K562 (cell line): ENCODE measurements around the gene FOXO3. TPM values are rescaled to one million over a fixed set of nuclear protein-coding genes. Genes with fewer than 3 reads are reported as not detected.

ENCODE experiments used
- ATAC-seq: fragments of 200-7000 bp; cut with Tn5 transposase; 3 replicates; pipeline ENCODE4 v1.9.1; 2020; ENCODE audit warnings: moderate library complexity
- BruUV-seq: library from RNA; stranded (reverse); fragments of 400-500 nt; replicated peaks from 2 replicates; lab custom pipeline; 2021; lab: Mats Ljungman, UMichigan
- CTCF ChIA-PET: fragments of 300-600 bp; formaldehyde crosslinking; extraction: SDS; loops from one replicate; lab custom pipeline; 2021; ENCODE audit warnings: low intra/inter-chr PET ratio; lab: Yijun Ruan, JAX
- POLR2A ChIA-PET: fragments of 300-600, 350-650 bp; sonication (Branson Sonifier 250); formaldehyde crosslinking; extraction: SDS; loops from one replicate; lab custom pipeline; 2021; ENCODE audit warnings: antibody characterized with exemption, inconsistent platforms; lab: Yijun Ruan, JAX
- DNase-seq, 4 experiments: peaks; one replicate each; pipeline versions ENCODE4 v3.0.0 to v3.0.0-alpha.2; 2011 to 2018; ENCODE audit warnings: low spot score in 3 of 4, mixed read lengths in 3 of 4; ENCODE audit errors: extremely low read depth in 1 of 4
- FAIRE-seq: peaks from 2 replicates; lab custom pipeline; 2011; peaks lifted over from hg19 to GRCh38; lab: Jason Lieb, UNC
- H2AFZ ChIP-seq: 2 replicates; pipeline ENCODE4 v1.6.0; 2011; ENCODE audit warnings: low read depth, low read length, control low read depth, inconsistent platforms
- H3K27ac ChIP-seq: fragments of 200-600 bp; 3 replicates; pipeline ENCODE4 v1.8.0; 2011; ENCODE audit warnings: low read depth, mild to moderate bottlenecking, control low read depth, inconsistent platforms, low read length, moderate library complexity, mixed read lengths; ENCODE audit errors: extremely low read depth
- H3K27me3 ChIP-seq, 2 experiments: fragments of 300-600 bp in 1 of 2; 2 replicates in 1 of 2; 3 replicates in 1 of 2; pipeline versions ENCODE4 v1.6.0 to v1.8.0; 2011; ENCODE audit warnings: inconsistent platforms in 2 of 2, low read length in 2 of 2, mild to moderate bottlenecking in 1 of 2, mixed read lengths in 1 of 2, moderate library complexity in 1 of 2; ENCODE audit not compliant: control insufficient read depth in 2 of 2, insufficient read depth in 2 of 2
- H3K36me3 ChIP-seq: fragments of 300-600 bp; 3 replicates; pipeline ENCODE4 v1.8.0; 2011; ENCODE audit warnings: mild to moderate bottlenecking, low read length, inconsistent platforms; ENCODE audit not compliant: control insufficient read depth, insufficient read depth
- H3K4me1 ChIP-seq, 2 experiments: fragments of 200-600 bp in 1 of 2; replicated peaks in 1 of 2; 2 replicates in 1 of 2; 3 replicates in 1 of 2; pipeline versions ENCODE4 v1.5.1 to v1.8.0; 2011; ENCODE audit warnings: inconsistent platforms in 2 of 2, low read length in 2 of 2, mild to moderate bottlenecking in 1 of 2, mixed read lengths in 1 of 2, moderate library complexity in 1 of 2; ENCODE audit not compliant: control insufficient read depth in 2 of 2, insufficient read depth in 2 of 2
- H3K4me2 ChIP-seq: 2 replicates; pipeline ENCODE4 v1.6.1; 2011; ENCODE audit warnings: low read length, control low read depth, inconsistent platforms, mixed read lengths; ENCODE audit not compliant: insufficient read depth
- H3K4me3 ChIP-seq: fragments of 200-600 bp; sonication (generic), shearing (Covaris generic); 2 replicates; pipeline ENCODE4 v1.5.1; 2016; ENCODE audit warnings: control low read depth, inconsistent platforms
- H3K79me2 ChIP-seq: fragments of 200-600 bp; 3 replicates; pipeline ENCODE4 v1.8.0; 2011; ENCODE audit warnings: low read length, inconsistent platforms; ENCODE audit not compliant: control insufficient read depth, insufficient read depth
- H3K9ac ChIP-seq, 2 experiments: 2 replicates each; pipeline versions ENCODE4 v1.6.0 to v1.6.1; 2011; ENCODE audit warnings: low read depth in 2 of 2, low read length in 2 of 2, control low read depth in 1 of 2, inconsistent platforms in 1 of 2, mild to moderate bottlenecking in 1 of 2, mixed read lengths in 1 of 2; ENCODE audit not compliant: insufficient read depth in 1 of 2
- H3K9me1 ChIP-seq: one replicate; pipeline ENCODE4 v1.6.0; 2011; ENCODE audit warnings: inconsistent platforms, mild to moderate bottlenecking, low read length, moderate library complexity; ENCODE audit not compliant: control insufficient read depth, insufficient read depth
- H3K9me3 ChIP-seq: replicated peaks from 2 replicates; pipeline ENCODE4 v1.5.1; 2011; ENCODE audit warnings: low read depth, low read length, inconsistent platforms; ENCODE audit not compliant: control insufficient read depth, insufficient read depth
- H4K20me1 ChIP-seq: replicated peaks from 2 replicates; pipeline ENCODE4 v1.6.1; 2011; ENCODE audit warnings: low read length, inconsistent platforms, mixed read lengths; ENCODE audit not compliant: control insufficient read depth, insufficient read depth
- CREB1 ChIP-seq, 2 experiments: sonication (generic) in 1 of 2; formaldehyde crosslinking in 1 of 2; IDR thresholded peaks; 2 replicates each; pipeline versions ENCODE4 v1.6.1 to v1.8.0; 2012 to 2022; ENCODE audit warnings: inconsistent platforms in 1 of 2, mild to moderate bottlenecking in 1 of 2, missing genetic modification reagents in 1 of 2, moderate library complexity in 1 of 2
- ERF ChIP-seq: fragments of 450-650 bp; formaldehyde crosslinking; IDR thresholded peaks from 2 replicates; pipeline ENCODE4 v1.4.0; 2020; ENCODE audit warnings: mild to moderate bottlenecking, mixed read lengths
- MYBL2 ChIP-seq, 2 experiments: fragments of 450-650 bp in 1 of 2; sonication (generic) in 1 of 2; formaldehyde crosslinking in 1 of 2; IDR thresholded peaks; 2 replicates each; pipeline versions ENCODE4 v1.6.1 to v1.8.1; 2017 to 2022; ENCODE audit warnings: borderline replicate concordance in 1 of 2, inconsistent platforms in 1 of 2, low read depth in 1 of 2, mild to moderate bottlenecking in 1 of 2, missing genetic modification reagents in 1 of 2, moderate library complexity in 1 of 2
- PHB ChIP-seq: fragments of 250-450 bp; sonication (Bioruptor Pico); IDR thresholded peaks from 2 replicates; pipeline ENCODE4 v1.5.0; 2021
- PHF8 ChIP-seq: fragments of 200-600 bp; sonication (generic); IDR thresholded peaks from 2 replicates; pipeline ENCODE4 v1.6.1; 2012; ENCODE audit warnings: mixed run types, mild to moderate bottlenecking, inconsistent platforms, low read length, moderate library complexity, borderline replicate concordance
- POLR2A ChIP-seq: fragments of 450-650 bp; conservative IDR thresholded peaks from 2 replicates; pipeline ENCODE4 v1.6.1; 2016
- PTBP1 ChIP-seq: fragments of 200-400 bp; formaldehyde crosslinking; IDR thresholded peaks from 2 replicates; pipeline ENCODE4 v1.6.1; 2017; ENCODE audit warnings: low read depth, low read length
- PTTG1 ChIP-seq: fragments of 450-650 bp; IDR thresholded peaks from 2 replicates; pipeline ENCODE4 v1.6.1; 2016; ENCODE audit warnings: low read depth, mild to moderate bottlenecking, missing genetic modification characterization, missing compliant biosample characterization
- TCFL5 ChIP-seq: fragments of 250-450 bp; sonication (Bioruptor Pico); conservative IDR thresholded peaks from 2 replicates; pipeline ENCODE4 v1.6.1; 2021; ENCODE audit warnings: mild to moderate bottlenecking, moderate library complexity, matching md5 sums
- ZNF224 ChIP-seq: sonication (generic); formaldehyde crosslinking; IDR thresholded peaks from 2 replicates; pipeline ENCODE4 v1.8.0; 2022; ENCODE audit warnings: mild to moderate bottlenecking, missing genetic modification reagents
- ZNF77 ChIP-seq: fragments of 250-450 bp; sonication (Bioruptor Pico); IDR thresholded peaks from 2 replicates; pipeline ENCODE4 v1.5.0; 2020
- WGBS: fragments of 100-300 bp; shearing (Covaris generic); methylation state at CpG from one replicate; pipeline ENCODE4 v1.1.6; 2016; ENCODE audit warnings: low coverage, mixed read lengths; ENCODE audit not compliant: insufficient coverage; ENCODE audit errors: missing lambda C conversion rate; 5-methylcytosine and 5-hydroxymethylcytosine counted together
- in situ Hi-C: fragments of 300-500 bp; cut with MboI; formaldehyde crosslinking; loops from 4 replicates; pipeline ENCODE4 v1.15.0; 2018; ENCODE audit warnings: inconsistent platforms, mixed read lengths
- intact Hi-C: fragments of 100-400 bp; cut with micrococcal nuclease; formaldehyde crosslinking; loops from 2 replicates; pipeline ENCODE4 v1.14.2; 2022
- polyA plus RNA-seq, 8 experiments: library from polyadenylated mRNA; depleted of rRNA in 4 of 8; stranded (reverse) in 5 of 8; unstranded in 3 of 8; fragments of >200 nt; fragmentation: Nextera tagmentation in 2 of 8; fragmentation: Illumina TruSeq in 1 of 8; extraction: Ambion mirVana in 2 of 8; extraction: Trizol in 1 of 8; gene quantifications; 2 replicates each; pipeline versions ENCODE4 v1.2.1 to v1.2.3, GENCODE V29; 2011 to 2014; ENCODE audit warnings: inconsistent platforms in 1 of 8, missing spikeins in 1 of 8
- total RNA-seq, 7 experiments: library from RNA; depleted of rRNA in 6 of 7; stranded (reverse); fragments of >200 nt in 6 of 7; fragmentation: Illumina TruSeq in 2 of 7; extraction: Trizol in 2 of 7; gene quantifications; 2 replicates each; pipeline versions ENCODE4 v1.2.1 to v1.2.3, GENCODE V29; 2011 to 2021; ENCODE audit warnings: low replicate concordance in 1 of 7
- TF ChIP-seq, protein P1 (sequence below), 2 experiments: IDR thresholded peaks in 1 of 2; conservative IDR thresholded peaks in 1 of 2; 2 replicates each; pipeline ENCODE4 v1.6.1; 2016; ENCODE audit warnings: low read depth in 2 of 2, mild to moderate bottlenecking in 1 of 2, missing compliant biosample characterization in 1 of 2, missing genetic modification characterization in 1 of 2, moderate library complexity in 1 of 2

Gene FOXO3
- total and polyA plus RNA-seq, 9 of the 15 experiments (the other 6 are each of a cell fraction or from before 2014, with no cell fraction given): 3.0 to 14.6 (median 6.0) TPM

DNA sequence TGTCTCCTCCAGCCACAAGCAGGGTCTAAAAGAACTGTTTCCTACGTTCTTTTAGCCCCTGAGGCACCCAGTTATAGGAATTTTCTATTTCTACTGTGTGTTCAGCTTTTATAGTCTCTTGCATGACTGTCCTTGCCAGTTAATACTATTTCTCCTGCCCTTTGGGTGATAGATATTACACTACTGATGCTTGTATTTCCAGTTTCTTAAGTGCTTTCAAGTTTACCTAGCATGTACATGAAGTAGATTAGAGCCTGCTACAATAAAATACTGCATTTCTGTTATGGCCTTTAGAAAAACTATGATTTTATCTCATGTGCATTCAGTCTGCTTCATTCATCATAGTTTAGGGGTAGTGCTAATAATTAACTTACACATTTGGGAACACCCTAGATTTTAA lies 89.6 kb downstream of the FOXO3 start:
- ChIA-PET POLR2A (interaction anchor here (1.1 kb wide), 1 partner anchor 11 kb away, joined by 3 read pairs; no protein-coding TSS in a partner anchor), CTCF (no interaction called here)
- no peak overlapping the region for H3K4me2 ChIP-seq
- intact Hi-C loops (no loop called here), in situ Hi-C loops (no loop called here)
- no peak for ATAC-seq
- BruUV-seq: no TSS peak
- no peaks in the 10 kb centered on the region for H3K9me3 ChIP-seq
- H3K27ac ChIP-seq: no peak overlapping the region
- DNase-seq: no peak
- TF ChIP-seq CREB1 (IDR thresholded peaks at IDR 0.05) (no peak), CREB1 (CRISPR knock-in tag; IDR thresholded peaks at IDR 0.05) (no peak), ERF (no peak), POLR2A (no peak), PHF8 (no peak)
- H3K4me1 ChIP-seq: no peaks in the 10 kb centered on the region
- no peak overlapping the region for H3K4me3 ChIP-seq
- H3K9ac ChIP-seq: no peak overlapping the region
- FAIRE-seq: no peak
- H3K79me2 ChIP-seq: no peaks in the 10 kb centered on the region
- 38% methylated on average over 1 of the region's 1 CpG for WGBS
- H3K9me1 ChIP-seq: no peaks in the 10 kb centered on the region
- H3K27me3 ChIP-seq: no peaks in the 10 kb centered on the region
- H3K36me3 ChIP-seq: no peaks in the 10 kb centered on the region
- no peaks in the 10 kb centered on the region; the same call in 1 of the 2 replicates for H4K20me1 ChIP-seq
- no peak overlapping the region for H2AFZ ChIP-seq

DNA sequence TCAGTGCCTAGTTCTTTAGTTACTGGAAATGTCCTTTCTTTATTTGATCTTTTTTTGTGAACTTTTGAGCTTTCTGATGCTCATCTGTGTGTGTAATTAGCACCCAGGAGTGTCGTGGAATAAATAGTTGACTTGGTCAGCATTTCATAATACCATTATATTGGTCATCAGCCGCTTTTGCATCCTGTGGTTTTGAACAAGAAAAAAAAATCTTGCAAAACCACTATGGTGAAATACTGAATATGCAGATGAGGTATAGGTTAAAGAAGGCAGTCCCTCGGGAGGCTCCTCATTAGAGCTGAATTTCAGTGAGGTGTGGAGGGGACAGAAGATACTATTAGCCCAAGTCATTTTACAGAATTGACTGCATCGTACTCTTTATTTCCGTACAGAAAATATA lies 90.1 kb downstream of the FOXO3 start:
- no peak for ATAC-seq
- no peak overlapping the region for H3K27ac ChIP-seq
- H3K9me3 ChIP-seq: no peaks in the 10 kb centered on the region
- no peaks in the 10 kb centered on the region for H3K4me1 ChIP-seq
- no peak overlapping the region for H2AFZ ChIP-seq
- BruUV-seq: no TSS peak
- H3K79me2 ChIP-seq: no peaks in the 10 kb centered on the region
- in situ Hi-C loops: no loop called here
- no peaks in the 10 kb centered on the region; the same call in 1 of the 2 replicates for H4K20me1 ChIP-seq
- H3K9ac ChIP-seq: no peak overlapping the region
- H3K9me1 ChIP-seq: no peaks in the 10 kb centered on the region
- no peak for DNase-seq
- no peaks in the 10 kb centered on the region for H3K36me3 ChIP-seq
- ChIA-PET POLR2A (interaction anchor here (1.3 kb wide), 1 partner anchor 8 kb away, joined by 3 read pairs; no protein-coding TSS in a partner anchor), CTCF (no interaction called here)
- WGBS: 56% methylated on average over 5 of the region's 5 CpGs
- no peaks in the 10 kb centered on the region for H3K27me3 ChIP-seq
- no peak for FAIRE-seq
- no peak overlapping the region for H3K4me3 ChIP-seq
- no peak overlapping the region for H3K4me2 ChIP-seq
- intact Hi-C loops: no loop called here
- no peak for TF ChIP-seq PTTG1 (tag)
- no peak for TF ChIP-seq ZNF224 (CRISPR knock-in tag)
- TF ChIP-seq PHB (CRISPR knock-in tag): no peak
- TF ChIP-seq TCFL5 (CRISPR knock-in tag): no peak
- TF ChIP-seq, protein P1, sequence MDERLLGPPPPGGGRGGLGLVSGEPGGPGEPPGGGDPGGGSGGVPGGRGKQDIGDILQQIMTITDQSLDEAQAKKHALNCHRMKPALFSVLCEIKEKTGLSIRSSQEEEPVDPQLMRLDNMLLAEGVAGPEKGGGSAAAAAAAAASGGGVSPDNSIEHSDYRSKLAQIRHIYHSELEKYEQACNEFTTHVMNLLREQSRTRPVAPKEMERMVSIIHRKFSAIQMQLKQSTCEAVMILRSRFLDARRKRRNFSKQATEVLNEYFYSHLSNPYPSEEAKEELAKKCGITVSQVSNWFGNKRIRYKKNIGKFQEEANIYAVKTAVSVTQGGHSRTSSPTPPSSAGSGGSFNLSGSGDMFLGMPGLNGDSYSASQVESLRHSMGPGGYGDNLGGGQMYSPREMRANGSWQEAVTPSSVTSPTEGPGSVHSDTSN (CRISPR knock-in tag; IDR thresholded peaks at IDR 0.05; ENCODE audit: low read depth): no peak
- TF ChIP-seq, protein P1 (tag; conservative IDR thresholded peaks at IDR 0.05; ENCODE audit: low read depth): no peak
- TF ChIP-seq MYBL2 (IDR thresholded peaks at IDR 0.05; ENCODE audit: low read depth): no peak
- no peak for TF ChIP-seq MYBL2 (CRISPR knock-in tag; IDR thresholded peaks at IDR 0.05; ENCODE audit: borderline replicate concordance)
- no peak for TF ChIP-seq PTBP1
- TF ChIP-seq ZNF77 (CRISPR knock-in tag): no peak
